NT2/D1 (cell line): Measurements from ENCODE around the gene SCRN2.

Experiments used
- DNase-seq: peaks from one replicate; pipeline ENCODE4 v3.0.0-alpha.2; 2011; ENCODE audit warnings: low read depth, low spot score
- H3K27me3 ChIP-seq: 2 replicates; pipeline ENCODE4 v1.6.0; 2011; ENCODE audit warnings: mild to moderate bottlenecking; ENCODE audit not compliant: insufficient read length, insufficient read depth
- H3K36me3 ChIP-seq: 2 replicates; pipeline ENCODE4 v1.6.1; 2011; ENCODE audit warnings: mild to moderate bottlenecking, low read length, mixed read lengths; ENCODE audit not compliant: insufficient read depth, insufficient read length
- H3K4me1 ChIP-seq: 2 replicates; pipeline ENCODE4 v1.5.1; 2011; ENCODE audit not compliant: insufficient read depth, insufficient read length
- H3K4me3 ChIP-seq: 2 replicates; pipeline ENCODE4 v1.5.1; 2011; ENCODE audit warnings: low read depth; ENCODE audit not compliant: insufficient read length
- H3K9ac ChIP-seq: 2 replicates; pipeline ENCODE4 v1.6.0; 2011; ENCODE audit warnings: low read depth; ENCODE audit not compliant: insufficient read length
- H3K9me3 ChIP-seq: 2 replicates; pipeline ENCODE4 v1.5.1; 2011; ENCODE audit warnings: mild to moderate bottlenecking, low read length; ENCODE audit not compliant: insufficient read depth
- SUZ12 ChIP-seq: IDR thresholded peaks from 2 replicates; pipeline ENCODE4 v1.6.1; 2011; ENCODE audit not compliant: insufficient read length, insufficient read depth; ENCODE audit errors: extremely low read depth
- YY1 ChIP-seq: IDR thresholded peaks from 2 replicates; pipeline ENCODE4 v1.6.1; 2011; ENCODE audit not compliant: insufficient read length, insufficient read depth
- ZNF274 ChIP-seq: IDR thresholded peaks from 2 replicates; pipeline ENCODE4 v1.6.1; 2011; ENCODE audit warnings: mild to moderate bottlenecking, low read depth, low read length

The SCRN2 gene

DNA sequence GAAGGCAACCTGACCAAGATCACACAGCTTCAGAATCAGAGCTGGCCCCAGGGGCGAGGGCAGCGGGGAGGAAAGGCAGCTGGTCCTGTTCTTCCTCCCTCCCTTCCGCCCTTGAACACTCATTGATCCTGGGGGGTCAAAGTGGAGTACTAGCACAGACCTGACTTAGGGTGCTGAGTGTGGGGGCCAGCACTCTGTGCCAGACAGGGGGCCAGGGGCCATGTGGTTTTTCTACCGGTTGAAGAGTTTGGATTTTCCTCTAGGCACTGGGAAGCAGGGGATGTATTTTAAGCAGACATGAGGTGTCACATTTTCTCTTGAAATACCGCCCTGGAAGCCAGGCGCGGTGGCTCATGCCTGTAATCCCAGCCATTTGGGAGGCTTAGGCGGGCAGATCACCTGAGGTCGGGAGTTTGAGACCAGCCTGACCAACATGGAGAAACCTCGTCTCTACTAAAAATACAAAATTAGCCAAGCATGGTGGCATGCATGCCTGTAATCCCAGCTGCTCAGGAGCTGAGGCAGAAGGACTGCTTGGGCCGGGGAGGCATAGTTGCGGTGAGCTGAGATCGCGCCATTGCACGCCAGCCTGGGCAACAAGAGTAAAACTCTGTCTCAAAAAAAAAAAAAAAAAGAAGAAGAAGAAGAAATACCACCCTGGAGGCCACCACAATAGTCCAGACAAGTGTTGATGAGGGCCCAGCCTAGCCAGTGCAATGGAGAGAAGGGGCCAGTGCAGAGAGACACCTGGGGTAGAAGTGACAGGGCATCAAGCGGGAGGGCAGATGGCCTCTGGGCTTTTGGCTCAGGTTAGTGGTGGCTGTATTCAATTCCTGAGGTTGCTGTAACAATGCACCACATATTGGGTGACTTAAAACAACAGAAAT, 34.8 kb downstream of the SCRN2 start:
- Histone ChIP-seq H3K9ac (no peak overlapping the region), H3K9me3 (no peaks in the 10 kb centered on the region), H3K4me3 (no peak overlapping the region), H3K27me3 (peaks cover 2% of the 10 kb centered on the region), H3K4me1 (peaks cover 6% of the 10 kb centered on the region), H3K36me3 (peaks cover 36% of the 10 kb centered on the region)
- TF ChIP-seq SUZ12 (no peak), ZNF274 (no peak), YY1 (no peak)
- DNase-seq, result no peak

DNA sequence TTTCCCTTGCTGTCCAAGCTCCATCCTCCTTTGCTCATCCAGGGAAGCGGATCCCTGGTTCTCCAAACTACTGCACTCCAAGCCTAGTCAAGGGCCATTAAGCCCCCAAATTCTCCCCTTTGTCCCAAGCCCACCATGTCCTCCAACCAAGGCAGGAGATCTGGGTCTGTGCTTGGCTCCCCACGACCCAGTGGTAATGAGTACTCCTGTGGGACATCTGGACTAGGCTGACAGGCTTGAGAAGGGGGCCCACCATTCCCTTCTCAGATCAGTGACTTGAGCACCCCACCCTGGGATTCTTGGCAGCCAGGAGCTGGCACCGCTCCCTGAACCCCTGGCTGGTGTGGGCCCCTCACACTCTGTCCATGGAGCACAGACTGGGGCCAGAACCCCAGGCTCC, 36.6 kb downstream of the SCRN2 start:
- DNase-seq, result no peak
- TF ChIP-seq ZNF274 (no peak), YY1 (no peak), SUZ12 (no peak)
- H3K4me1 ChIP-seq, result no peaks in the 10 kb centered on the region
- peaks cover 33% of the 10 kb centered on the region for H3K36me3 ChIP-seq
- no peaks in the 10 kb centered on the region for H3K9me3 ChIP-seq
- no peak overlapping the region for H3K9ac ChIP-seq
- peaks cover 2% of the 10 kb centered on the region for H3K27me3 ChIP-seq
- no peak overlapping the region for H3K4me3 ChIP-seq

DNA sequence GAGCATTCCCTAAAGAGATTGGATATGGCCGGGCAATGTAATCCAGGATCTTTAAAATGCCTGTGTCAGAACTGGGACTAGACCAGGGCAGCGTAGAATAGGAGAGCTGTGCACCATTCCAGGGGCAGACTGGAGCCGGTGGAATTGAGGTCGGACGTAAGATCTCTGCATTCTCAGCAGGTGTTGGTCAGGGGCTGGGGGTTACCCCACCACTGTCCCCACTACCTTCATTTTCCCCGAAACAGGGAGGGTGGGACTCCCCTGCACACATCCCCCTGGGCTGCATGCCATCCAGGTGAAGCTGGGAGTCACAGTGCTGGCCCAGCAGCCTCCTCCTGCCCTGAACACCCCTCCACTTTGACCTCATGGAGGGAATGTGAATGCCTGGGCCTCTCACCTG, 37.3 kb downstream of the SCRN2 start:
- H3K27me3 ChIP-seq, result peaks cover 2% of the 10 kb centered on the region
- peaks cover 26% of the 10 kb centered on the region for H3K36me3 ChIP-seq
- no peak overlapping the region for H3K9ac ChIP-seq
- H3K9me3 ChIP-seq, result no peaks in the 10 kb centered on the region
- DNase-seq, result no peak
- no peaks in the 10 kb centered on the region for H3K4me1 ChIP-seq
- TF ChIP-seq ZNF274 (no peak), SUZ12 (no peak), YY1 (no peak)
- H3K4me3 ChIP-seq, result no peak overlapping the region

- TF ChIP-seq SUZ12 (no peak), ZNF274 (no peak), YY1 (no peak)
- Histone ChIP-seq H3K4me1 (no peaks in the 10 kb centered on the region), H3K4me3 (no peak overlapping the region), H3K36me3 (peaks cover 21% of the 10 kb centered on the region), H3K27me3 (peaks cover 2% of the 10 kb centered on the region), H3K9me3 (no peaks in the 10 kb centered on the region), H3K9ac (no peak overlapping the region)
- no peak for DNase-seq
Measured at GRCh38 chr17:47803201-47803600, 37.9 kb downstream of the SCRN2 start.

- H3K4me3 ChIP-seq, result no peak overlapping the region
- H3K36me3 ChIP-seq, result peaks cover 14% of the 10 kb centered on the region
- no peak overlapping the region for H3K9ac ChIP-seq
- H3K27me3 ChIP-seq, result peaks cover 2% of the 10 kb centered on the region
- TF ChIP-seq YY1 (no peak), SUZ12 (no peak), ZNF274 (no peak)
- no peaks in the 10 kb centered on the region for H3K4me1 ChIP-seq
- DNase-seq, result no peak
- H3K9me3 ChIP-seq, result no peaks in the 10 kb centered on the region
Measured at GRCh38 chr17:47802341-47803022, 38.6 kb downstream of the SCRN2 start.

DNA sequence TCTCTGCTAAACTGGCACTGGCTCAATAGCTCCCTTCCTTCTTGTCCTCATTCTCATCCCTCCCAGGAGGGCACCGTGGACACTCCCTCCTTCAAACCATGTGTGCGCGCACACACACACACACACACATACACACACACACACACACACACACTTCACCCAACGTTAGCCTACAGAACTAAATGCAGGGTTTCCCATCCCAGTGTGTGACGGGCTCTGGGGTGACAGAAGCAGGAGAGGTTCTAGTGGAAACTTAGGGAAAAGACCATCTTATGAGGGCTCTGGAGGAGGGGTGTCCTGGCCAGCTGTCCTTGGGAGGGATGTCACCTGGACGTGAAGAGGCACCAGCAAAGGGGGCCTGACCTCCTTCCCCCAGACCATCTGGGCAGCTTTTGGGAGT, 39.2 kb downstream of the SCRN2 start:
- TF ChIP-seq ZNF274, result no peak
- no peak for TF ChIP-seq SUZ12
- no peak for TF ChIP-seq YY1
- Histone ChIP-seq H3K4me1 (no peaks in the 10 kb centered on the region), H3K9ac (no peak overlapping the region), H3K4me3 (no peak overlapping the region), H3K36me3 (peaks cover 8% of the 10 kb centered on the region), H3K27me3 (peaks cover 2% of the 10 kb centered on the region), H3K9me3 (no peaks in the 10 kb centered on the region)
- no peak for DNase-seq

DNA sequence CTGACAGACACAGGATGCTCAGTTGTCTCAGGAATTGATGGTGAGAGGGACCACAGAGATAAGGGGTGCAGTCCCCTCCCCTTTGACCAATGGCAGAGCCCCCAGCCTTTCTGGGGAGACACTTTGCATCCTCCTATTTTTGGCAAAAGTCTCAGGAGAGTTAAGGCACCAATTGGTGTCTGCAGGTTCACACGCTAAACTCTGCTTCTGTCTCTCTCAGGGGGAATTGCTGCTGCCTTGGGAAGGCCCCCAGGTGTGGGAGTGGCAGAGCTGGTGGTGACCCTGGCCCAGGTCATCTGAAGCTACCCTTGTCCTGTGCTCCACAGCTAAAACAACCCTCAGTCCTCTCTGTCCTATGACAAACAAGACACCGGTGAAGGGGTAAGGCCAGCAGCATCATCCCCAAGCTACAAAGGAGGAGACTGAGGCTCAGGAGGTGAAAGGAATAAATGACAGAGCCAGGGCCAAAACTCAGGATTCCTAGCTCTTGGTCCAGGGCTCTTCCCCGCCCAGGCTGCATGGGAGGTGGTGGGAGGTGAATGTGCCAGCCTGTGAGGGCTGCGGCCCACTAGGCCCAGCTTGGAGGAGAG, 39.8 kb downstream of the SCRN2 start:
- Histone ChIP-seq H3K9ac (no peak overlapping the region), H3K4me3 (no peak overlapping the region), H3K36me3 (peaks cover 4% of the 10 kb centered on the region), H3K27me3 (peaks cover 2% of the 10 kb centered on the region), H3K9me3 (no peaks in the 10 kb centered on the region), H3K4me1 (no peaks in the 10 kb centered on the region)
- no peak for TF ChIP-seq SUZ12
- TF ChIP-seq YY1, result no peak
- no peak for TF ChIP-seq ZNF274
- no peak for DNase-seq

- Histone ChIP-seq H3K9me3 (no peaks in the 10 kb centered on the region), H3K4me3 (no peak overlapping the region), H3K27me3 (peaks cover 3% of the 10 kb centered on the region), H3K36me3 (no peaks in the 10 kb centered on the region), H3K9ac (no peak overlapping the region), H3K4me1 (no peaks in the 10 kb centered on the region)
- no peak for TF ChIP-seq YY1
- TF ChIP-seq SUZ12, result no peak
- TF ChIP-seq ZNF274, result no peak
- DNase-seq, result no peak
Measured at GRCh38 chr17:47800686-47801085, 40.4 kb downstream of the SCRN2 start.
